Pancreas (tissue), 10 donors: Measurements from ENCODE around the gene EVI5L. TPM values are rescaled to one million over a fixed set of nuclear protein-coding genes. Genes with fewer than 3 reads are reported as not detected.

Experiments used
- ATAC-seq, 4 donors: fragments of 200-7000 bp; cut with Tn5 transposase; one replicate each; pipeline versions ENCODE4 v1.8.0 to v1.9.1; 2020; ENCODE audit warnings: mild to moderate bottlenecking in 4 of 4, moderate library complexity in 4 of 4
- DNase-seq, 6 donors: peaks; one replicate each; pipeline ENCODE4 v3.0.0-alpha.2; 2020
- FAIRE-seq: peaks from 2 replicates; lab custom pipeline; 2012; peaks lifted over from hg19 to GRCh38; lab: Jason Lieb, UNC
- H3K27ac ChIP-seq, 4 donors: fragments of 200-600 bp; sonication (generic); 1 replicate in 3 of 4; 2 replicates in 1 of 4; pipeline versions ENCODE4 v1.5.0 to v1.8.0; 2020
- H3K27me3 ChIP-seq, 4 donors: fragments of 200-600 bp; one replicate each; pipeline ENCODE4 v1.8.0; 2021
- H3K36me3 ChIP-seq, 3 donors: fragments of 200-600 bp; sonication (generic) in 1 of 3; one replicate each; pipeline versions ENCODE4 v1.5.0 to v1.8.0; 2020 to 2021
- H3K4me1 ChIP-seq, 3 donors: fragments of 200-600 bp; one replicate each; pipeline ENCODE4 v1.8.0; 2021
- H3K4me3 ChIP-seq, 4 donors: fragments of 200-600 bp; sonication (generic) in 2 of 4; one replicate each; pipeline versions ENCODE4 v1.5.0 to v1.8.0; 2020 to 2021
- H3K9me3 ChIP-seq, 4 donors: fragments of 200-600 bp; one replicate each; pipeline ENCODE4 v1.8.0; 2021
- CTCF ChIP-seq, 4 donors: fragments of 200-600 bp; sonication (generic) in 3 of 4; IDR thresholded peaks; one replicate each; pipeline versions ENCODE4 v1.5.0 to v1.8.0; 2021; ENCODE audit warnings: antibody characterized with exemption in 4 of 4
- WGBS, 2 donors: extraction: QIAGEN DNeasy Blood & Tissue Kit; methylation state at CpG; one replicate each; pipeline ENCODE4 v1.1.7; 2013; 5-methylcytosine and 5-hydroxymethylcytosine counted together
- intact Hi-C, 3 donors: fragments of 100-400 bp; cut with DNase I; formaldehyde crosslinking; loops; one replicate each; pipeline versions ENCODE4 v1.11.1 to v1.14.2; 2022
- polyA plus RNA-seq, 2 donors: library from polyadenylated mRNA; stranded (reverse); fragments of 200-250 nt; gene quantifications; one replicate each; pipeline ENCODE4 v1.2.3, GENCODE V29; 2013
- total RNA-seq, 6 donors: library from RNA; stranded (reverse); fragmentation: NEBNext Ultra II Directional in 4 of 6; extraction: Animal tissue kit (Norgen Biotek cat#: 25700) in 4 of 6; gene quantifications; one replicate each; pipeline versions ENCODE4 v1.2.1 to v1.2.4, GENCODE V29; 2021 to 2023
- donor health status: healthy with polysubstance abuse.
- donor health status: DM: no; HTN: no; CAD: no; lungs with moderate emphysema.
- donor health status: DM: no; HTN: no; CAD: no.
- donor health status: control.
- donor health status: control.
- donor health status: Bipolar disorder and iron deficiency.
- donor health status: DM: yes; HTN: yes; CAD: no.
- donor health status: DM: no; HTN: no; CAD: no.
- donor health status: DM: no; HTN: no; CAD: no.
- donor health status: DM: yes; HTN: yes; CAD: no.

EVI5L gene
- total and polyA plus RNA-seq, 8 donors: 3.0 to 9.1 (median 4.8) TPM

- no peak for ATAC-seq
- Histone ChIP-seq H3K36me3 (peaks cover 4 to 29% (median 22%) of the 10 kb centered on the region in 3 donors), H3K4me3 (no peak overlapping the region), H3K4me1 (peaks cover 3 to 10% (median 6%) of the 10 kb centered on the region in 3 donors), H3K27me3 (no peaks in the 10 kb centered on the region), H3K9me3 (no peaks in the 10 kb centered on the region), H3K27ac (no peak overlapping the region)
- intact Hi-C loops: no loop called here
- no peak for TF ChIP-seq CTCF (IDR thresholded peaks at IDR 0.05)
- peak in 4 of 6 donors; percentile 6 to 83 (median 46) for DNase-seq
- 87 to 92% methylated on average over 18 to 19 of the region's 19 CpGs for WGBS, 2 donors
- no peak for FAIRE-seq
Observed at GRCh38 chr19:7908742-7909461, 78.9 kb downstream of the EVI5L start.

DNA sequence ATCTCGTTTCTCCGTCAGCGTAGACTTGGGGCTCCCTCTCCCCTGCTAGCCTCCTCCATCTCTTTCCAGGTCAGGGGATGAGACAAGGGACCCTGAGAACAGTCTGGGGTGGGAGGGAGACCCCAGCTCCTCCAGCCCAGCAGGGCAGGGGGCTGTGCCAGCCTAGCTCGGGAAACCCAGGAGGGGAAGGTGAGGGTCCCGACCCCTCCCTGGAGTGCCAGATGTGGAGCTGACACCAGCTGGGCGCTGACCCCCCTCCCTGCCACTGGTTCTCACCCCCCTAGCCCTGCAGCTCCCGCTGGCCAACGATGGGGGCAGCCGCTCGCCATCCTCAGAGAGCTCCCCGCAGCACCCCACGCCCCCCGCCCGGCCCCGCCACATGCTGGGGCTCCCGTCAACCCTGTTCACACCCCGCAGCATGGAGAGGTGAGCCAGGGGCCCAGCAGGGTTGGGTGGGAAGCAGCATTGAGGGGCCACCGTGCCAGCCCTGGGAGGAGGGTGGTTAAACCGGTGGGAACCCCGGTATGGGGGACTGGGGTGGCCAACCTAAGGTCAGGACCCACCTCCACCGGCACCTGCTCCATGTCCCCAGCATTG lies 79.6 kb downstream of the EVI5L start:
- no peak for FAIRE-seq

DNA sequence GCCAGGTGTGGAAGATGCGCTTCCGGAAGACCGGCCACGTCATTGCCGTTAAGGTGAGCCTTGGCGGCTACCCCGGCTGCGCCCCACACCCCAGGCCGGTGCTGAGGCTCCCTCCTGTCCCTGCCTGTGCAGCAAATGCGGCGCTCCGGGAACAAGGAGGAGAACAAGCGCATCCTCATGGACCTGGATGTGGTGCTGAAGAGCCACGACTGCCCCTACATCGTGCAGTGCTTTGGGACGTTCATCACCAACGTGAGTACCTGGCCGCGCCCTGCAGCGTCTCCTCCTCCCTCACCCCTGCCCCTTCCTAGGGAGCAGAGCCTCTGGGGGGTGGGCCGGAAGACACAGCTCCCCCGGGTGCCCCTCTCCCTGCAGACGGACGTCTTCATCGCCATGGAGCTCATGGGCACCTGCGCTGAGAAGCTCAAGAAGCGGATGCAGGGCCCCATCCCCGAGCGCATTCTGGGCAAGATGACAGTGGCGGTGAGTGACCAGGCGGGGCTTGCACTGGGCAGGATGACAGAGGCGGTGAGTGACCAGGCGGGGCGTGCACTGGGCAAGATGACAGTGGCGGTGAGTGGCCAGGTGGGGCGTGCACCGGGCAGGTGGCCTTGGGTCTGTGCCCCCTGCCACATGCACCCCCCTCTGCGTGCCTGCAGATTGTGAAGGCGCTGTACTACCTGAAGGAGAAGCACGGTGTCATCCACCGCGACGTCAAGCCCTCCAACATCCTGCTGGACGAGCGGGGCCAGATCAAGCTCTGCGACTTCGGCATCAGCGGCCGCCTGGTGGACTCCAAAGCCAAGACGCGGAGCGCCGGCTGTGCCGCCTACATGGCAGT lies 80.5 kb downstream of the EVI5L start:
- 91 to 92% methylated on average over 50 to 54 of the region's 54 CpGs for WGBS, 2 donors
- Histone ChIP-seq H3K4me3 (no peak overlapping the region), H3K4me1 (no peaks in the 10 kb centered on the region), H3K27ac (no peak overlapping the region), H3K36me3 (peaks cover 4 to 29% (median 22%) of the 10 kb centered on the region in 3 donors), H3K27me3 (no peaks in the 10 kb centered on the region), H3K9me3 (no peaks in the 10 kb centered on the region)
- no peak for ATAC-seq
- intact Hi-C loops: no loop called here
- TF ChIP-seq CTCF (IDR thresholded peaks at IDR 0.05): no peak
- peak in 3 of 6 donors; percentile 42 to 77 (median 56) for DNase-seq
- no peak for FAIRE-seq

More for the DNA sequence above, 79.6 kb downstream of the EVI5L start:
- ATAC-seq: no peak
- peak in 3 of 6 donors; percentile 39 to 72 (median 53) for DNase-seq
- Histone ChIP-seq H3K4me1 (peaks cover 3 to 9% (median 6%) of the 10 kb centered on the region in 3 donors), H3K4me3 (no peak overlapping the region), H3K9me3 (no peaks in the 10 kb centered on the region), H3K27me3 (no peaks in the 10 kb centered on the region), H3K27ac (no peak overlapping the region), H3K36me3 (peaks cover 4 to 29% (median 22%) of the 10 kb centered on the region in 3 donors)
- WGBS, 2 donors: 90 to 93% methylated on average over 21 of the region's 21 CpGs
- no peak for TF ChIP-seq CTCF (IDR thresholded peaks at IDR 0.05)
- intact Hi-C loops: no loop called here

- no peak for FAIRE-seq
- no peak overlapping the region for H3K27ac ChIP-seq
- H3K4me3 ChIP-seq: no peak overlapping the region
- peaks cover 4 to 29% (median 22%) of the 10 kb centered on the region in 3 donors for H3K36me3 ChIP-seq
- WGBS, 2 donors: 90 to 93% methylated on average over 18 of the region's 18 CpGs
- no peak for TF ChIP-seq CTCF (IDR thresholded peaks at IDR 0.05)
- peaks cover 0 to 9% (median 0%) of the 10 kb centered on the region in 3 donors for H3K4me1 ChIP-seq
- peaks cover 0 to 6% (median 0%) of the 10 kb centered on the region in 4 donors for H3K27me3 ChIP-seq
- no peaks in the 10 kb centered on the region for H3K9me3 ChIP-seq
- no peak for ATAC-seq
- intact Hi-C loops: no loop called here
- peak in 2 of 6 donors; percentile 36 to 74 for DNase-seq
Observed at GRCh38 chr19:7911508-7912143, 81.6 kb downstream of the EVI5L start.
